IMR-90 (cell line): ENCODE results near the gene SATL1. TPM values are rescaled to one million over a fixed set of nuclear protein-coding genes. Genes with fewer than 3 reads are reported as not detected.

ENCODE experiments used
- ATAC-seq: fragments of 200-7000 bp; cut with Tn5 transposase; 2 replicates; pipeline ENCODE4 v1.9.1; 2020; ENCODE audit warnings: low read depth, mild to moderate bottlenecking, moderate library complexity
- BruUV-seq: library from RNA; stranded (reverse); fragments of 400-500 nt; replicated peaks from 2 replicates; lab custom pipeline; 2021; lab: Mats Ljungman, UMichigan
- CTCF ChIA-PET: fragments of 300-600 bp; formaldehyde crosslinking; extraction: SDS; loops from one replicate; lab custom pipeline; 2021; ENCODE audit warnings: antibody characterized with exemption; lab: Yijun Ruan, JAX
- POLR2A ChIA-PET: fragments of 300-600 bp; sonication (Branson Sonifier 250); formaldehyde crosslinking; loops from one replicate; lab custom pipeline; 2022; ENCODE audit warnings: antibody characterized with exemption; ENCODE audit not compliant: unreplicated experiment; lab: Charles Lee
- DNase-seq: peaks from one replicate; pipeline ENCODE4 v3.0.0; 2013
- H2AFZ ChIP-seq: replicated peaks from 2 replicates; pipeline ENCODE3; 2013; ENCODE audit warnings: low read length, mild to moderate bottlenecking; ENCODE audit not compliant: poor library complexity
- H2AK5ac ChIP-seq: 2 replicates; pipeline ENCODE4 v1.6.1; 2013; ENCODE audit warnings: low read depth, low read length, inconsistent platforms
- H2AK9ac ChIP-seq: replicated peaks from 2 replicates; pipeline ENCODE3; 2013; ENCODE audit warnings: mild to moderate bottlenecking, low read depth, low read length, moderate library complexity; ENCODE audit not compliant: poor library complexity
- H2BK120ac ChIP-seq: 2 replicates; pipeline ENCODE4 v1.6.1; 2013; ENCODE audit warnings: low read depth, low read length, inconsistent platforms
- H2BK15ac ChIP-seq: 3 replicates; pipeline ENCODE4 v1.6.1; 2013; ENCODE audit warnings: low read depth, low read length, inconsistent platforms
- H2BK20ac ChIP-seq: 2 replicates; pipeline ENCODE4 v1.6.1; 2013; ENCODE audit warnings: low read depth, mild to moderate bottlenecking, inconsistent platforms, low read length, moderate library complexity
- H2BK5ac ChIP-seq: 2 replicates; pipeline ENCODE4 v1.6.1; 2013; ENCODE audit warnings: mild to moderate bottlenecking, low read depth, low read length, inconsistent platforms; ENCODE audit not compliant: poor library complexity, severe bottlenecking
- H3K14ac ChIP-seq: replicated peaks from 2 replicates; pipeline ENCODE4 v1.6.1; 2013; ENCODE audit warnings: low read depth, low read length, inconsistent platforms
- H3K18ac ChIP-seq: 2 replicates; pipeline ENCODE4 v1.6.1; 2013; ENCODE audit warnings: low read depth, low read length, control low read depth
- H3K23ac ChIP-seq: 2 replicates; pipeline ENCODE4 v1.6.1; 2013; ENCODE audit warnings: low read depth, low read length, inconsistent platforms
- H3K27ac ChIP-seq: 2 replicates; pipeline ENCODE4 v1.5.1; 2013; ENCODE audit warnings: mild to moderate bottlenecking, control low read depth, low read length; ENCODE audit not compliant: insufficient read depth
- H3K27me3 ChIP-seq: 2 replicates; pipeline ENCODE4 v1.6.1; 2013; ENCODE audit warnings: low read length; ENCODE audit not compliant: control insufficient read depth, insufficient read depth
- H3K36me3 ChIP-seq: 2 replicates; pipeline ENCODE4 v1.6.1; 2013; ENCODE audit warnings: low read length, mixed read lengths; ENCODE audit not compliant: control insufficient read depth, insufficient read depth
- H3K4ac ChIP-seq: 2 replicates; pipeline ENCODE4 v1.6.1; 2013; ENCODE audit warnings: low read depth, low read length, inconsistent platforms
- H3K4me1 ChIP-seq: 2 replicates; pipeline ENCODE4 v1.6.1; 2013; ENCODE audit warnings: low read length, mixed read lengths; ENCODE audit not compliant: control insufficient read depth, insufficient read depth
- H3K4me2 ChIP-seq: 2 replicates; pipeline ENCODE4 v1.6.1; 2013; ENCODE audit warnings: low read depth, mild to moderate bottlenecking, control low read depth, low read length, moderate library complexity
- H3K4me3 ChIP-seq: 2 replicates; pipeline ENCODE4 v1.5.1; 2013; ENCODE audit warnings: low read depth, mild to moderate bottlenecking, control low read depth, low read length, moderate library complexity; ENCODE audit not compliant: insufficient read depth
- H3K56ac ChIP-seq: 2 replicates; pipeline ENCODE4 v1.6.1; 2013; ENCODE audit warnings: low read length, inconsistent platforms; ENCODE audit not compliant: insufficient read depth; ENCODE audit errors: extremely low read depth
- H3K79me1 ChIP-seq, 2 experiments: 2 replicates each; pipeline ENCODE4 v1.6.1; 2013; ENCODE audit warnings: low read length in 2 of 2, inconsistent platforms in 1 of 2, low read depth in 1 of 2
- H3K9ac ChIP-seq: 2 replicates; pipeline ENCODE4 v1.6.1; 2013; ENCODE audit warnings: low read depth, low read length, control low read depth
- H3K9me1 ChIP-seq: 2 replicates; pipeline ENCODE4 v1.6.1; 2013; ENCODE audit warnings: low read length, inconsistent platforms; ENCODE audit not compliant: insufficient read depth
- H3K9me3 ChIP-seq: 2 replicates; pipeline ENCODE4 v1.6.1; 2013; ENCODE audit warnings: low read length; ENCODE audit not compliant: control insufficient read depth, insufficient read depth
- H4K20me1 ChIP-seq: 2 replicates; pipeline ENCODE4 v1.6.1; 2013; ENCODE audit warnings: low read length, inconsistent platforms; ENCODE audit not compliant: insufficient read depth
- H4K5ac ChIP-seq: 2 replicates; pipeline ENCODE4 v1.6.1; 2013; ENCODE audit warnings: mild to moderate bottlenecking, low read depth, low read length, control low read depth
- H4K8ac ChIP-seq, 2 experiments: 2 replicates each; pipeline ENCODE4 v1.6.1; 2013; ENCODE audit warnings: low read depth in 2 of 2, low read length in 2 of 2, control low read depth in 1 of 2, inconsistent platforms in 1 of 2
- H4K91ac ChIP-seq: 2 replicates; pipeline ENCODE4 v1.6.1; 2013; ENCODE audit warnings: low read depth, low read length, inconsistent platforms; ENCODE audit not compliant: insufficient read depth
- CTCF ChIP-seq: conservative IDR thresholded peaks from 2 replicates; pipeline ENCODE4 v1.5.1; 2012; ENCODE audit warnings: mild to moderate bottlenecking, low read depth, low read length, improper control_type of control experiment
- ELK1 ChIP-seq: fragments of 150-350 bp; IDR thresholded peaks from 2 replicates; pipeline ENCODE4 v1.6.1; 2016; ENCODE audit warnings: low read depth, mild to moderate bottlenecking, low read length, moderate library complexity, borderline replicate concordance
- FOS ChIP-seq: fragments of 150-350 bp; IDR thresholded peaks from 2 replicates; pipeline ENCODE4 v1.6.1; 2016; ENCODE audit warnings: low read depth, low read length
- MAZ ChIP-seq: IDR thresholded peaks from 2 replicates; pipeline ENCODE4 v1.6.1; 2012; ENCODE audit warnings: low read depth, mild to moderate bottlenecking, low read length, improper control_type of control experiment, moderate library complexity, borderline replicate concordance
- MXI1 ChIP-seq: IDR thresholded peaks from 2 replicates; pipeline ENCODE4 v1.6.1; 2012; ENCODE audit warnings: low read depth, mild to moderate bottlenecking, low read length, moderate library complexity, borderline replicate concordance
- NFE2L2 ChIP-seq: fragments of 150-350 bp; IDR thresholded peaks from 2 replicates; pipeline ENCODE4 v1.6.1; 2016; ENCODE audit warnings: low read depth, mild to moderate bottlenecking, low read length
- POLR2A ChIP-seq: IDR thresholded peaks from 2 replicates; pipeline ENCODE4 v1.6.1; 2012; ENCODE audit warnings: mild to moderate bottlenecking, low read depth, low read length
- RAD21 ChIP-seq: IDR thresholded peaks from 2 replicates; pipeline ENCODE4 v1.6.1; 2012; ENCODE audit warnings: low read length, improper control_type of control experiment
- RCOR1 ChIP-seq: IDR thresholded peaks from 2 replicates; pipeline ENCODE4 v1.6.1; 2012; ENCODE audit warnings: mild to moderate bottlenecking, low read length, improper control_type of control experiment; ENCODE audit not compliant: insufficient replicate concordance
- RFX5 ChIP-seq: IDR thresholded peaks from 2 replicates; pipeline ENCODE4 v1.8.0; 2012; ENCODE audit warnings: low read depth, mild to moderate bottlenecking, low read length, moderate library complexity
- USF2 ChIP-seq: fragments of 150-350 bp; IDR thresholded peaks from 2 replicates; pipeline ENCODE4 v1.6.1; 2017; ENCODE audit warnings: mild to moderate bottlenecking, antibody characterized with exemption, low read length, low read depth
- dilution Hi-C: fragments of 300-500 bp; cut with HindIII; formaldehyde crosslinking; loops from one replicate; pipeline ENCODE4 v1.14.3; 2018; ENCODE audit warnings: low sequenced_read_pairs; ENCODE audit not compliant: unreplicated experiment
- in situ Hi-C: fragments of 300-500 bp; cut with MboI; formaldehyde crosslinking; loops from 3 replicates; pipeline ENCODE4 v1.14.3; 2019; ENCODE audit warnings: low sequenced_read_pairs, inconsistent platforms, mixed read lengths
- intact Hi-C: fragments of 100-400 bp; cut with micrococcal nuclease; formaldehyde crosslinking; loops from 2 replicates; pipeline ENCODE4 v1.10.0; 2022
- polyA plus RNA-seq, 3 experiments: library from polyadenylated mRNA; depleted of rRNA; stranded (reverse); fragments of >200 nt; gene quantifications; 2 replicates each; pipeline ENCODE4 v1.2.3, GENCODE V29; 2012; ENCODE audit warnings: low replicate concordance in 1 of 3
- total RNA-seq: library from RNA; depleted of rRNA; stranded (reverse); fragments of >200 nt; gene quantifications from 2 replicates; pipeline ENCODE4 v1.2.3, GENCODE V29; 2012

SATL1 gene
- total and polyA plus RNA-seq, 2 of the 4 experiments (the other 2 are of a cell fraction): not detected

- Histone ChIP-seq H2BK120ac (no peak overlapping the region), H4K5ac (no peak overlapping the region), H2BK20ac (no peak overlapping the region), H2BK5ac (no peak overlapping the region), H4K20me1 (no peaks in the 10 kb centered on the region), H3K79me1 (no peaks in the 10 kb centered on the region), H3K36me3 (no peaks in the 10 kb centered on the region), H3K27ac (no peak overlapping the region), H3K9ac (no peak overlapping the region), H3K4ac (no peak overlapping the region), H3K9me3 (no peaks in the 10 kb centered on the region), H3K27me3 (no peaks in the 10 kb centered on the region), H4K91ac (no peak overlapping the region), H3K14ac (no peak overlapping the region), H3K4me1 (no peaks in the 10 kb centered on the region), H3K23ac (no peak overlapping the region), H3K9me1 (no peaks in the 10 kb centered on the region; the same call in 1 of the 2 replicates), H3K56ac (no peak overlapping the region), H2AFZ (no peak overlapping the region), H3K4me3 (no peak overlapping the region), H4K8ac (no peak overlapping the region), H3K18ac (no peak overlapping the region), H2AK5ac (no peak overlapping the region), H2BK15ac (no peak overlapping the region), H2AK9ac (no peak overlapping the region), H3K4me2 (no peak overlapping the region)
- no peak for TF ChIP-seq FOS
- TF ChIP-seq NFE2L2: no peak
- TF ChIP-seq POLR2A: no peak
- no peak for TF ChIP-seq MXI1
- no peak for TF ChIP-seq RFX5
- TF ChIP-seq RAD21: no peak
- TF ChIP-seq ELK1: no peak
- no peak for TF ChIP-seq CTCF
- TF ChIP-seq USF2: no peak
- no peak for TF ChIP-seq RCOR1
- TF ChIP-seq MAZ: no peak
- dilution Hi-C loops: loop anchor here (25.0 kb wide), 1 partner anchor 423 kb away; no protein-coding TSS in a partner anchor
- intact Hi-C loops: no loop called here
- in situ Hi-C loops: loop anchor here (10.0 kb wide), 1 partner anchor 430 kb away; no protein-coding TSS in a partner anchor
- ChIA-PET CTCF (no interaction called here), POLR2A (no interaction called here)
- DNase-seq (no peak), ATAC-seq (no peak)
- BruUV-seq: no TSS peak
Observed at GRCh38 chrX:85114776-85115175, 128.8 kb downstream of the SATL1 start.
